Bronchial epithelial cell (primary cell): ENCODE data around the gene TSPAN19. TPM values are rescaled to one million over a fixed set of nuclear protein-coding genes. Genes with fewer than 3 reads are reported as not detected.
"Not testable (repeated sequence)": the region's sequence is repeated elsewhere in the genome, so short reads cannot be mapped to it uniquely, and the experiment has no call there.

Experiments used
- DNase-seq: peaks from one replicate; pipeline ENCODE4 v3.0.0-alpha.2; 2010; ENCODE audit warnings: low read depth
- FAIRE-seq: peaks from 2 replicates; lab custom pipeline; 2011; peaks lifted over from hg19 to GRCh38; lab: Jason Lieb, UNC
- H3K27me3 ChIP-seq: 2 replicates; pipeline ENCODE4 v1.5.1; 2011; ENCODE audit warnings: low read length; ENCODE audit not compliant: control insufficient read depth, insufficient read depth
- H3K36me3 ChIP-seq: 2 replicates; pipeline ENCODE4 v1.5.1; 2011; ENCODE audit warnings: low read length; ENCODE audit not compliant: control insufficient read depth, insufficient read depth
- H3K4me3 ChIP-seq: 2 replicates; pipeline ENCODE4 v1.5.1; 2011; ENCODE audit warnings: mild to moderate bottlenecking, low read depth, low read length, control low read depth
- total RNA-seq: library from RNA; depleted of rRNA; stranded (reverse); fragments of >200 nt; gene quantifications from 2 replicates; pipeline ENCODE4 v1.2.1, GENCODE V29; 2014
- TF ChIP-seq, protein P1 (sequence below): IDR thresholded peaks from 2 replicates; pipeline ENCODE4 v1.5.1; 2011; ENCODE audit warnings: mild to moderate bottlenecking, moderate library complexity, low read length, control low read depth, inconsistent platforms; ENCODE audit not compliant: insufficient read depth, severe bottlenecking

TSPAN19 gene
- total RNA-seq, 1 donor from 2014 or later: under 0.01 TPM

GRCh38 chr12:85007836-85008235, 28.2 kb downstream of the TSPAN19 start:
- DNase-seq (peak; percentile 8), FAIRE-seq (no peak)
- Histone ChIP-seq H3K36me3 (no peaks in the 10 kb centered on the region), H3K27me3 (no peaks in the 10 kb centered on the region), H3K4me3 (no peak overlapping the region)
- TF ChIP-seq, protein P1, sequence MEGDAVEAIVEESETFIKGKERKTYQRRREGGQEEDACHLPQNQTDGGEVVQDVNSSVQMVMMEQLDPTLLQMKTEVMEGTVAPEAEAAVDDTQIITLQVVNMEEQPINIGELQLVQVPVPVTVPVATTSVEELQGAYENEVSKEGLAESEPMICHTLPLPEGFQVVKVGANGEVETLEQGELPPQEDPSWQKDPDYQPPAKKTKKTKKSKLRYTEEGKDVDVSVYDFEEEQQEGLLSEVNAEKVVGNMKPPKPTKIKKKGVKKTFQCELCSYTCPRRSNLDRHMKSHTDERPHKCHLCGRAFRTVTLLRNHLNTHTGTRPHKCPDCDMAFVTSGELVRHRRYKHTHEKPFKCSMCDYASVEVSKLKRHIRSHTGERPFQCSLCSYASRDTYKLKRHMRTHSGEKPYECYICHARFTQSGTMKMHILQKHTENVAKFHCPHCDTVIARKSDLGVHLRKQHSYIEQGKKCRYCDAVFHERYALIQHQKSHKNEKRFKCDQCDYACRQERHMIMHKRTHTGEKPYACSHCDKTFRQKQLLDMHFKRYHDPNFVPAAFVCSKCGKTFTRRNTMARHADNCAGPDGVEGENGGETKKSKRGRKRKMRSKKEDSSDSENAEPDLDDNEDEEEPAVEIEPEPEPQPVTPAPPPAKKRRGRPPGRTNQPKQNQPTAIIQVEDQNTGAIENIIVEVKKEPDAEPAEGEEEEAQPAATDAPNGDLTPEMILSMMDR: no peak

GRCh38 chr12:85006206-85006605, 29.9 kb downstream of the TSPAN19 start:
- FAIRE-seq (no peak), DNase-seq (no peak)

DNA sequence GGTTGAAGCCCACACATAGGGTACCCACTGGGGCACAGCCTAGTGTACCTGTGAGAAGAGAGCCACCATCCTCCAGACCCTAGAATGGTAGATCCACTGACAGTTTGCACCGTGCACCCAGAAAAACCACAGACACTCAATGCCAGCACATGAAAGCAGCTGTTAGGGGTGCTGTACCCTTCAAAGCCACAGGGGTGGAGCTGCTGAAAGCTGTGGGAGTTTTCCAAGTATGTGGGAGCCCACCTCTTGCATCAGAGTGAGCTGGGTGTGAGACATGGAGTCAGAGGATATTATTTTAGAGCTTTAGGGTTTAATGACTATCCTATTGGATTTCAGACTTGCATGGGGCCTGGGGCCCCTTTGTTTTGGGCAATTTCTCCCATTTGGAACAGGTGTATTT, 30.5 kb downstream of the TSPAN19 start:
- H3K4me3 ChIP-seq: no peak overlapping the region
- FAIRE-seq: peak; percentile 70
- TF ChIP-seq, protein P1: no peak

More at GRCh38 chr12:85006206-85006605, 29.9 kb downstream of the TSPAN19 start:
- H3K36me3 ChIP-seq: no peaks in the 10 kb centered on the region
- no peak overlapping the region for H3K4me3 ChIP-seq
- no peaks in the 10 kb centered on the region for H3K27me3 ChIP-seq
- TF ChIP-seq, protein P1: no peak

DNA sequence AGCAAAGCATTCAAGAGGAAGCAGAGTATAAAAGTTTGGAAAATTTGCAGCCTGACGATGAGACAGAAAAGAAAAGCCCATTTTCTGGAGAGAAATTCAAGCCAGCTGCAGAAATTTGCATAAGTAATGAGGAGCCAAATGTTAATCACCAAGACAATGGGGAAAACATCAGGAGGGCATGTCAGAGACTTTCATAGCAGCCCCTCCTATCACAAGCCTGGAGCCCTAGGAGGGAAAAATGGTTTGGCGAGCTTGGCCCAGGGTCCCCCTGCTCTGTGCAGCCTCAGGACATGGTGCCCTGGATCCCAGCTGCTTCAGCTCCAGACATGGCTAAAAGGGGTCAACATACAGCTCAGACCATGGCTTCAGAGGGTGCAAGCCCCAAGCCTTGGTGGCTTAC, 31.0 kb downstream of the TSPAN19 start:
- not testable (repeated sequence) for H3K4me3 ChIP-seq, H3K27me3 ChIP-seq, DNase-seq, H3K36me3 ChIP-seq, FAIRE-seq

More for the DNA sequence above, 30.5 kb downstream of the TSPAN19 start:
- Histone ChIP-seq H3K36me3 (no peaks in the 10 kb centered on the region), H3K27me3 (no peaks in the 10 kb centered on the region)
- DNase-seq: no peak

GRCh38 chr12:85004204-85004603, 31.9 kb downstream of the TSPAN19 start:
- no peak for FAIRE-seq
- TF ChIP-seq, protein P1: no peak

GRCh38 chr12:85002778-85003296, 33.2 kb downstream of the TSPAN19 start:
- TF ChIP-seq, protein P1: no peak
- H3K4me3 ChIP-seq: no peak overlapping the region
- no peaks in the 10 kb centered on the region for H3K27me3 ChIP-seq
- FAIRE-seq: no peak
- no peaks in the 10 kb centered on the region for H3K36me3 ChIP-seq
- DNase-seq: no peak

More at GRCh38 chr12:85004204-85004603, 31.9 kb downstream of the TSPAN19 start:
- H3K4me3 ChIP-seq: no peak overlapping the region
- no peaks in the 10 kb centered on the region for H3K36me3 ChIP-seq
- no peaks in the 10 kb centered on the region for H3K27me3 ChIP-seq
- DNase-seq: no peak
